ENCODE results near the gene SORCS2.

DNA sequence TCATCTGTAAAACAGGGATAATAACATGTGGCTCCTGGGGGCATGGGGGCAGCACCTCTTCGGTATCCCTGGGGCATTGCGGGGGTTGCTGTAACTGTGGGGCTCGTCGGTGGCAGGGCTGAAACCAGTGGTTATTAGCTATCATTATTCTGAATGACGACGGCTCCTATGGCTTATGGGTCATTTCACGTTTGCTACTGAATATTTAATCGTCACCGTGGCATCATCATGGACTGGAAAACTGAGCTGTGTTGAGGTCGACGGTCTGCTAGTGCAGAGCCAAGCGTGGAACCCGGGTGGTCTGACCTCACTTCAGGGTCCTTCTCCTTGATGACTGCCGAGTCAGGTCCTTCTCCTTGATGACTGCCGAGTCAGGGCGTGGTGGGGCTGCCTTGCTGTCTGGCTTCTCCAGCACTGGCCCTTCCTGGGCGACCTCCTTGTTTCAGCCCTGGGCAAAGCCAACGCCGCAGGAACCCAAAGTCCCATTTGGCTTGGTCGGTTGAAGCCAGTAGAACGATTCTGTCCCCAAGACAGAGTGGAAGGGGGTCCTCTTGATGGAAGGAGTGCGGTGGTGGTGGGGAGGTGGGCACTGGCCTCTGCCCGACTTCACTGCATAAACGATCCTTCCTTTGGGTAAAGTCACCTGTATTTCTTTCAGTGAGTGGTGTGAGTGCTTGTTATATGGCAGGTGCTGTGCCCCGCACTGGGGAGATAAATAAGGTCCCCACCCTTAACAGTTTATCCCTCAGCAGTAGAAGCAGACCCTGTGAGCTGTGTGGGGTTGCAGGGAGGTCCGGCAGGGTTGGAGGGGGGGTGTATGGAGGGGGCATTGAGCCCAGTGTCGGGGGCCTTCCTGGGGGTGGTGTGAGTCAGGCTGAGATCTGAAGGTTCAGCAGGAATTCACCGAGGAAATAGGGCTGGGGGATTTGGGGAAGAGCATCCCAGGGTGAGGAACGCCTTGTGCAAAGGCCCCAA is 201.6 kb downstream of the SORCS2 start:
- TF ChIP-seq, protein P1, sequence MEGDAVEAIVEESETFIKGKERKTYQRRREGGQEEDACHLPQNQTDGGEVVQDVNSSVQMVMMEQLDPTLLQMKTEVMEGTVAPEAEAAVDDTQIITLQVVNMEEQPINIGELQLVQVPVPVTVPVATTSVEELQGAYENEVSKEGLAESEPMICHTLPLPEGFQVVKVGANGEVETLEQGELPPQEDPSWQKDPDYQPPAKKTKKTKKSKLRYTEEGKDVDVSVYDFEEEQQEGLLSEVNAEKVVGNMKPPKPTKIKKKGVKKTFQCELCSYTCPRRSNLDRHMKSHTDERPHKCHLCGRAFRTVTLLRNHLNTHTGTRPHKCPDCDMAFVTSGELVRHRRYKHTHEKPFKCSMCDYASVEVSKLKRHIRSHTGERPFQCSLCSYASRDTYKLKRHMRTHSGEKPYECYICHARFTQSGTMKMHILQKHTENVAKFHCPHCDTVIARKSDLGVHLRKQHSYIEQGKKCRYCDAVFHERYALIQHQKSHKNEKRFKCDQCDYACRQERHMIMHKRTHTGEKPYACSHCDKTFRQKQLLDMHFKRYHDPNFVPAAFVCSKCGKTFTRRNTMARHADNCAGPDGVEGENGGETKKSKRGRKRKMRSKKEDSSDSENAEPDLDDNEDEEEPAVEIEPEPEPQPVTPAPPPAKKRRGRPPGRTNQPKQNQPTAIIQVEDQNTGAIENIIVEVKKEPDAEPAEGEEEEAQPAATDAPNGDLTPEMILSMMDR (IDR thresholded peaks at IDR 0.05): no peak
- no peak for TF ChIP-seq POLR2A (IDR thresholded peaks at IDR 0.05)

Measured in uterus (tissue), 2 donors.